ENCODE data around the gene ST3GAL3.

Gene ST3GAL3

DNA sequence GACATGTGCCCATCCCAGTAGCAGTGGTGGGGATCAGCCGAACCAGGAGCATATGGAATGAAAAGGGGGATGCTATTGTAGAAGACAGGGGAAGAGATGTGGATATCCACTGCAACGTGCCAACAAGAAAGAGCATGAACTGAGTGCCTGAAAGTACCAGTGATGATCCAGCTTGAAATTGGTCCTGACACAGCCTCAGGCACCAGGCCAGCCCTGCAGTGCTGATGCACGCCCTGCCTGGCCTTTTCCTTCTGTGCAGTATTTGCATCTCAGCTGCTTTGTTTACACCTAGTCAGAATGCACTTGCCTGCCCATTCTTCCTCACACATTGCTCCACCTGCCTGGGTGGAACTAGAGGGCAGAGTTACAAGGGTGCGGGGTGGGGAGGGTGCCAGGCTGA lies 176.0 kb downstream of the ST3GAL3 start:
- Histone ChIP-seq H3K4me3 (ENCODE audit: low read length) (no peak overlapping the region), H3K9ac (ENCODE audit: low read length) (no peak overlapping the region), H3K9me3 (ENCODE audit: control insufficient read depth, low read length) (no peaks in the 10 kb centered on the region), H3K36me3 (ENCODE audit: control insufficient read depth, insufficient read depth, low read length, severe bottlenecking) (no peaks in the 10 kb centered on the region), H3K4me1 (ENCODE audit: control insufficient read depth, insufficient read depth, low read length) (peaks cover 9% of the 10 kb centered on the region), H3K27me3 (replicated peaks; ENCODE audit: control insufficient read depth, insufficient read depth, low read length) (no peaks in the 10 kb centered on the region)
- DNase-seq (ENCODE audit: low read depth), result no peak

DNA sequence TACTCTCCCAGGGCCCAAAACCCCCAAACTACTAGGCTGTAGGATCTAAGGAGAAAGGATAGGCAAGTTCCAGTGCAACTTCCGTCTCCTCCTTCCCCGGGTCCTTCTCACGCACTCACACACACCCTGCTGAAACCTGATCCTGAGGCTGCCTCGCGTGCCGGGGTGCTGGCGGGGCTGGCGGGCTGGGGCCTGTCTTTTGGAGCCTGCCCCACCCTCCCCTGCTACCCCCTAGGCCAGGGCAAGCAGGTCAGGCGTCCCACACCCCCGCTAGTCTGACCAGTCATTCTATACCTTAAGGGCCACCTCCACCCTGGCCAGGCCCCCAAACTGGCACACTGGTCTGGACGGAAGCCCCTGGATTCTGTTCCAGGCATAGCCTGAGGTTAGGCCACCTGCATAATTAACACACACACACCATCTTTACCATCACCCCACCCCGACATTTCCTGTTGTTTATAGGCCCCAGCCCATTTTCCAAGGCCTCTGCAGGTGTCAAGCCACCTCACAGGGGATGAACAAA lies 178.0 kb downstream of the ST3GAL3 start:
- Histone ChIP-seq H3K4me3 (ENCODE audit: low read length) (no peak overlapping the region), H3K27me3 (replicated peaks; ENCODE audit: control insufficient read depth, insufficient read depth, low read length) (no peaks in the 10 kb centered on the region), H3K4me1 (ENCODE audit: control insufficient read depth, insufficient read depth, low read length) (no peaks in the 10 kb centered on the region), H3K36me3 (ENCODE audit: control insufficient read depth, insufficient read depth, low read length, severe bottlenecking) (no peaks in the 10 kb centered on the region), H3K9me3 (ENCODE audit: control insufficient read depth, low read length) (no peaks in the 10 kb centered on the region), H3K9ac (ENCODE audit: low read length) (no peak overlapping the region)
- DNase-seq (ENCODE audit: low read depth), result no peak

DNA sequence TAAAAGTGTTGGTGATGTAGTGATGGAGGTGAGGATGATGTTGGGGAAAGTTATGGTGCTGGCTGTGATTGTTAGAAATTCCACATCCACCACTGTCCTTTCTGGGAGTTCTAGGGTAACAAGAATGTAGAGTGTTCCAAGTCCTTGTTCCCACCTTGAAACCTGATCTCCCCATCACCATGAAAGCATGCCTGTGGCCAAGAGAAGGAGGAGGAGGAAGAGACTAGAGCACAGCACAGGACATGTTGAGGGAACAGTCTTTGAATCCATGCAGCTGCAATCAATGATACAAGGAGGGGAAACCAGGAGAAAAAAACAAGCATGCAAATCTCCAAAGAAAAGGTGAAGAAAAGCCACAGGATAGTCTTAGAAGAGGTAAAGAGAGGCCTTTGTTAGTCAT lies 180.4 kb downstream of the ST3GAL3 start:
- no peaks in the 10 kb centered on the region for H3K36me3 ChIP-seq (ENCODE audit: control insufficient read depth, insufficient read depth, low read length, severe bottlenecking)
- H3K9ac ChIP-seq (ENCODE audit: low read length), result no peak overlapping the region
- no peak for DNase-seq (ENCODE audit: low read depth)
- no peaks in the 10 kb centered on the region for H3K9me3 ChIP-seq (ENCODE audit: control insufficient read depth, low read length)
- H3K27me3 ChIP-seq (replicated peaks; ENCODE audit: control insufficient read depth, insufficient read depth, low read length), result no peaks in the 10 kb centered on the region
- H3K4me3 ChIP-seq (ENCODE audit: low read length), result no peak overlapping the region
- H3K4me1 ChIP-seq (ENCODE audit: control insufficient read depth, insufficient read depth, low read length), result peaks cover under 1% of the 10 kb centered on the region

DNA sequence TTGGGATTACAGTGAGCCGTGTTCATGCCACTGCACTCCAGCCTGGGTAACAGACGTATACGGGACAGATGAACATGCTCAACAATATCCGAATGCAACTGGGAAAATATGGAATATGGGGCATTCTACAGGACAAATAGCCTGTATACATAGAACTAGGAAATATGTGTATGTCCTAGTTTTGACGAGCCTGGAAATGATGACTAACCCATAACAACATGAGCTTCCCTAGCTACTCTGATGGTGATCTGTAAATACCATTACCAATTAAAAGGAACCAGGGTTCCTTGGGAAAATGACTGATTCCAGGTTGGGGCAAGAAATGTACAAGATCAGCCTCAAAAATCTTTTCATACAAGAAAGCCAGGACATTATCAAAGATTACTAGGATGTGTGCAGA lies 183.5 kb downstream of the ST3GAL3 start:
- Histone ChIP-seq H3K4me1 (ENCODE audit: control insufficient read depth, insufficient read depth, low read length) (peaks cover 15% of the 10 kb centered on the region), H3K9ac (ENCODE audit: low read length) (no peak overlapping the region), H3K36me3 (ENCODE audit: control insufficient read depth, insufficient read depth, low read length, severe bottlenecking) (no peaks in the 10 kb centered on the region), H3K27me3 (replicated peaks; ENCODE audit: control insufficient read depth, insufficient read depth, low read length) (no peaks in the 10 kb centered on the region), H3K9me3 (ENCODE audit: control insufficient read depth, low read length) (no peaks in the 10 kb centered on the region), H3K4me3 (ENCODE audit: low read length) (no peak overlapping the region)
- DNase-seq (ENCODE audit: low read depth), result peak; percentile 6

DNA sequence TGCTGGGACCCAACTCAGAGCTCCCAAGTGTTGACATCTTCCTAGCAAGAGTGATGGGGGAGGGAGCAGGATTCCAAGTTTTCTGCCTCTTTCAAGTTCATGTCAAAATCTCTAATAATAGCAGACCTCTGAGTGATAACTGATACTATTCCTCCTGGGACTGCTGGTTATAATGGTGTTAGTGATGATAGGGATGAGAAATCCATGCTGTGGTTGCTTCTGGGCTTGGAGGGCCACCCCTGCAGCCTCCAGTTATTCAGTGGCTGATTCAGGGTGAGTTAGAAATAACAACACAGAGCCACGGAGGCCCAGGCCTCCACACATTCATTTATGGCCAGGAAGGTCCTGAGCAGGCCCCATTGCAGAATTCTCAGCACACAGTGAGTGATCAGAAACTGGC lies 185.7 kb downstream of the ST3GAL3 start:
- Histone ChIP-seq H3K27me3 (replicated peaks; ENCODE audit: control insufficient read depth, insufficient read depth, low read length) (no peaks in the 10 kb centered on the region), H3K36me3 (ENCODE audit: control insufficient read depth, insufficient read depth, low read length, severe bottlenecking) (peaks cover 3% of the 10 kb centered on the region), H3K4me3 (ENCODE audit: low read length) (no peak overlapping the region), H3K4me1 (ENCODE audit: control insufficient read depth, insufficient read depth, low read length) (peaks cover 15% of the 10 kb centered on the region), H3K9me3 (ENCODE audit: control insufficient read depth, low read length) (no peaks in the 10 kb centered on the region), H3K9ac (ENCODE audit: low read length) (no peak overlapping the region)
- no peak for DNase-seq (ENCODE audit: low read depth)

DNA sequence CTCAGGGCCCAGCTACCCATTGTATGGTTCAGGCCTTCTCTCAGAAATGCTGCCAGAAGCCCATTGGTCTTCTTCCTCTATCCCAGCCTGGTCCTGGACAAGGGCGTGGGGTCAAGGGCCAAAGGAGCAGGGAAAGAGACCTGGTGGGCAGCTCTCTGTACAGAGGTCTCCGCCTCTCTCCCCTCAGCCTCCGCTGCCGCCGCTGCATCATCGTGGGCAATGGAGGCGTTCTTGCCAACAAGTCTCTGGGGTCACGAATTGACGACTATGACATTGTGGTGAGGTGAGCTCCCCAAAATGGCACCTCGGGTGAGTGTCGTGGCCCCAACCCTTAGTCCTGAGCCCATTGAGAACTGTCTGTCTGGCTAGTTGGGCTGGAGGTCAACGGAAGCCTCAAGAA lies 191.6 kb downstream of the ST3GAL3 start:
- H3K4me1 ChIP-seq (ENCODE audit: control insufficient read depth, insufficient read depth, low read length), result peaks cover 2% of the 10 kb centered on the region
- H3K9ac ChIP-seq (ENCODE audit: low read length), result no peak overlapping the region
- H3K9me3 ChIP-seq (ENCODE audit: control insufficient read depth, low read length), result no peaks in the 10 kb centered on the region
- no peak for DNase-seq (ENCODE audit: low read depth)
- peaks cover 13% of the 10 kb centered on the region for H3K36me3 ChIP-seq (ENCODE audit: control insufficient read depth, insufficient read depth, low read length, severe bottlenecking)
- no peak overlapping the region for H3K4me3 ChIP-seq (ENCODE audit: low read length)
- H3K27me3 ChIP-seq (replicated peaks; ENCODE audit: control insufficient read depth, insufficient read depth, low read length), result peaks cover 2% of the 10 kb centered on the region

DNA sequence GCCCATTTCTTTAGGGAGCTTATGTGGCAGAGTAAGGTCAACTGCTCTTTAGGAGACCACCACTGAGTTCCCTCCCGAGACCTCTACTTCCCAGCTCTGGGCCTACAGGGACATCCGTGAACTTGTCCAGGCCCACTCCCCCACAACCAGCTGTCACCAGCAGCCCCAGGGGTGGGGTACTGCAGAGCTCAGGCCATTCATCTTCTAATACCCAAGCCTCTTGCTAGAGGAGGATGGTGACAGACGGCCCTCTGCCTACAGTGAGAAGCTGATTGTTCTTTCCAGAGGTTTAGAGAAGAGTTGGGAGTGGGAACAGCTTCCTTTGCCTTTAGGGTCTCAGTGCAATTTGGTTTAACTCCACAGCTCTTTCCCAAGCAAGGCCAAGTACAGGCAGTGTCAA lies 193.1 kb downstream of the ST3GAL3 start:
- Histone ChIP-seq H3K36me3 (ENCODE audit: control insufficient read depth, insufficient read depth, low read length, severe bottlenecking) (peaks cover 13% of the 10 kb centered on the region), H3K9me3 (ENCODE audit: control insufficient read depth, low read length) (no peaks in the 10 kb centered on the region), H3K27me3 (replicated peaks; ENCODE audit: control insufficient read depth, insufficient read depth, low read length) (peaks cover 5% of the 10 kb centered on the region), H3K4me3 (ENCODE audit: low read length) (no peak overlapping the region), H3K9ac (ENCODE audit: low read length) (no peak overlapping the region), H3K4me1 (ENCODE audit: control insufficient read depth, insufficient read depth, low read length) (no peaks in the 10 kb centered on the region)
- no peak for DNase-seq (ENCODE audit: low read depth)

DNA sequence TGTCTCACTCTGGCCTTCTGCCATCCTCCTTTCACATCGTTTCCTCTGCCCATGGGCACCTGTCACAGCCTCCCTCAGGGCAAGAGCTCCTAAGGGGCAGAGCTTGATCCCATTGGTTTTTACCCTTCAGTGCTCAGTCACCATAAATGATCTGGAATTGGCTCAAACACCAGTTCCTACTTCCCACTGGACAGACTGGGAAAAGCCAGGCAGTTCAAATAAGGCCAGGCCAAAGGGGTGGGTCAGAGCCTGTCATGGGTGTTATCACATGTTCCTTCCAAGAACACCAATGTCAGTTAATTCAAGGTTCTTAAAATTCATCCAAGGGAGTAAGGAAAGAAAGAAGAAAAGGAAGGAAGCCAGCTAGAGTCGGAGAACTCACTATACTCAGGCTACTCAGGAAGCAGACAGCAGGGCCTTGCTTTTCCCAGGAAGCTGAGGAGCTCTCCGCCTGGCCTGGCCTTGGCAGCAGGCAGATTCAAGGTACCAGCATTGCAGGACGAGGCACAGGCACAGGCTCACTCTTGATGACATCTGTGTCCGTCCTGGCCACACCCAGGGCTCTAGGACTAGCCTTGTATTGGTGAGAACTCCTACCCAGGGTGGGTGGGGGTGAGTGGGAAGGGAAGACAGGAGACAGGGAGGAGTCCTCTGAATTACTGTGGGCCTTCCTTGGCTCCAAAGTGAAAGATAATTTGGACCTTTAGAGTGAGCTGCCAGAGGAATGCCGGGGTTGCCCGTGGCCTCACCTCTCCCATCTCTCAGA lies 194.0 kb downstream of the ST3GAL3 start:
- Histone ChIP-seq H3K27me3 (replicated peaks; ENCODE audit: control insufficient read depth, insufficient read depth, low read length) (peaks cover 5% of the 10 kb centered on the region), H3K36me3 (ENCODE audit: control insufficient read depth, insufficient read depth, low read length, severe bottlenecking) (peaks cover 13% of the 10 kb centered on the region), H3K9me3 (ENCODE audit: control insufficient read depth, low read length) (no peaks in the 10 kb centered on the region), H3K9ac (ENCODE audit: low read length) (no peak overlapping the region), H3K4me3 (ENCODE audit: low read length) (no peak overlapping the region), H3K4me1 (ENCODE audit: control insufficient read depth, insufficient read depth, low read length) (no peaks in the 10 kb centered on the region)
- DNase-seq (ENCODE audit: low read depth), result no peak

DNA sequence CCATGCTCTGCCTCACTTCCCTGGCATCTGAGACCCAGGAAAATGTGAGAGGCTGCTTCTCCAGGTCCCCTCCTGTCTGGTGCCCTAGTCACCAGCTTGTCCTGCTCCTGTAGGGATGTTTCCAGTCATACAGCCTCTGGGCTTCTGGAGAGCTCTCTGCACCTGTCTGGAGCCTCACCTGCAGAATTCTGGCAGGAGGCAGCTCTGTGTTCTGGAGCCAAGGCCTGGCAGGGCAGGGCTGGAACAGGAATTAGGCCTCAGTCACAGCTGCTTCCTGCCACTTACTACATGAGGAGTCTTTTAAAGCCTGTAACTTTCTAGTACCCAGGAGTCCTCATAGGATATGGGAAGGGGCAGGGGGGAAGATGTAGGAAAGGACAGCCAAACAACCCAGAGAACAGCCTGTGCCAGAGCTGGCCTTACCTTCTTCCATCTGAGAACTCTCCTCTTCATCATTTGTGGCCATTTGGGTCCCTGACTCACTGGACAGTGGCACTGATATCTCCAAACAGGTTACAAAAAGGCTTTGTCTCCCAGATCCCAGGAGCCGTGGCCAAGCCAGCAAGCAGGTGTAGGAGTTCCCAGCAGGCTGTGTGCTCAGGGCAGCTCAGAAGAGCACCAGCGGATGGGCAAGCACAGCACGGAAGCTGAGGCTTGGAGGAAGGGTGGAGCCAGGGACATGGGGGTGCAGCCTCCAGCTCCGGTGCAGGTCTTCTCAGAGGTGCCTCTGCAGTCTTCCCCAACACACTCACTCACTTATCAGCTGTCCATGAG lies 194.9 kb downstream of the ST3GAL3 start:
- Histone ChIP-seq H3K4me1 (ENCODE audit: control insufficient read depth, insufficient read depth, low read length) (no peaks in the 10 kb centered on the region), H3K9me3 (ENCODE audit: control insufficient read depth, low read length) (no peaks in the 10 kb centered on the region), H3K9ac (ENCODE audit: low read length) (no peak overlapping the region), H3K27me3 (replicated peaks; ENCODE audit: control insufficient read depth, insufficient read depth, low read length) (peaks cover 5% of the 10 kb centered on the region), H3K36me3 (ENCODE audit: control insufficient read depth, insufficient read depth, low read length, severe bottlenecking) (peaks cover 13% of the 10 kb centered on the region), H3K4me3 (ENCODE audit: low read length) (no peak overlapping the region)
- DNase-seq (ENCODE audit: low read depth), result no peak

DNA sequence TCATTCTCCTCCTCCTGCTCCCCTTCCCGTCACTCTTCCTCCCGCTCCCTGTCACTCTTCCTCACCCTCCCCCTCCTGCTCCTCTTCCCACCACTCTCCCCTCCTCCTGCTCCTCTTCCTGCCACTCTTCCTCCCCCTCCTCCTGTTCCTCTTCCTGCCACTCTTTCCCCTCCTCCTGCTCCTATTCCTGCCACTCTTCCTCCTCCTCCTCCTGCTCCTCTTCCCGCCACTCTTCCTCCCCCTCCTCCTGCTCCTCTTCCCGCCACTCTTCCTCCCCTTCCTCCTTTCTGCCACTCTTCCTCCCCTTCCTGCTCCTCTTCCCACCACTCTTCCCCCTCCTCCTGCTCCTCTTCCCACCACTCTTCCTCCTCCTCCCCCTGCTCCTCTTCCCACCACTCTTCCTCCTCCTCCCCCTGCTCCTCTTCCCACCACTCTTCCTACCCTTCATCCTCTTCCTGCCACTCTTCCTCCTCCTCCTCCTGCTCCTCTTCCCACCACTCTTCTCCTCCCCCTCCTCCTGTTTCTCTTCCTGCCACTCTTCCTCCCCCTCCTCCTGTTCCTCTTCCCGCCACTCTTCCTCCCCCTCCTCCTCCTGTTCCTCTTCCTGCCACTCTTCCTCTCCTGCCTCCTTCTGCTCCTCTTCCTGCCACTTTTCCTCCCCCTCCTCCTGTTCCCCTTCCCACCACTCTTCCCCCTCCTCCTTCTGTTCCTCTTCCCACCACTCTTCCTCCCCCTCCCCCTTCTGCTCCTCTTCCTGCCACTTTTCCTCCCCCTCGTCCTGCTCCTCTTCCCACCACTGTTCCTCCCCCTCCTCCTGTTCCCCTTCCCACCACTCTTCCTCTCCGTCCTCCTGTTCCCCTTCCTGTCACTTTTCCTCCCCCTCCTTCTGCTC lies 197.6 kb downstream of the ST3GAL3 start:
- Histone ChIP-seq H3K27me3 (replicated peaks; ENCODE audit: control insufficient read depth, insufficient read depth, low read length) (peaks cover 5% of the 10 kb centered on the region), H3K36me3 (ENCODE audit: control insufficient read depth, insufficient read depth, low read length, severe bottlenecking) (peaks cover 2% of the 10 kb centered on the region), H3K4me3 (ENCODE audit: low read length) (no peak overlapping the region), H3K4me1 (ENCODE audit: control insufficient read depth, insufficient read depth, low read length) (no peaks in the 10 kb centered on the region), H3K9ac (ENCODE audit: low read length) (no peak overlapping the region), H3K9me3 (ENCODE audit: control insufficient read depth, low read length) (no peaks in the 10 kb centered on the region)
- DNase-seq (ENCODE audit: low read depth), result no peak

DNA sequence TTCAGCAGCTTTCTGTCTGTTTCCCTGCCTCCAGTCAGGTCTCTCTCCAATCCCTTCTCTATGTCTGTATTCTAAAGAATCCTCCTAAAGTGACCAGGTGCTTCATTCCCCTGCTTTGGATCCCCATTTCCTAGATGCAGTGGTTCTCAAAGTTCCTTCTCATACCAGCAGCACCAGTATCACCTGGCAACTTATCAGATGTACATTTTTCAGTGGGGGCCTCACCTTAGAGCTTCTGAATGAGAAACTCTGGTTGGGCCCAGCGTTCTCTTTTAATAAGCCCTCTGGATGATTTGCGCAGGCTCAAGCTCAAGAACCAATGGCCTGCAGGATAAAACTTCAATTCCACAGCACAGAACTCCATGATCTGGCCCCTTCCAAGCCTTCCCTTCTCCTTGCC lies 200.9 kb downstream of the ST3GAL3 start:
- H3K9me3 ChIP-seq (ENCODE audit: control insufficient read depth, low read length), result no peaks in the 10 kb centered on the region
- H3K4me1 ChIP-seq (ENCODE audit: control insufficient read depth, insufficient read depth, low read length), result peaks cover 13% of the 10 kb centered on the region
- H3K4me3 ChIP-seq (ENCODE audit: low read length), result no peak overlapping the region
- peaks cover 5% of the 10 kb centered on the region for H3K27me3 ChIP-seq (replicated peaks; ENCODE audit: control insufficient read depth, insufficient read depth, low read length)
- no peak for DNase-seq (ENCODE audit: low read depth)
- no peak overlapping the region for H3K9ac ChIP-seq (ENCODE audit: low read length)
- no peaks in the 10 kb centered on the region for H3K36me3 ChIP-seq (ENCODE audit: control insufficient read depth, insufficient read depth, low read length, severe bottlenecking)

Measured in adipocyte (in vitro differentiated cells).